ENCODE data around the gene TESK2.

GRCh38 chr1:45442272-45442671 is 48.7 kb downstream of the TESK2 start:
- TF ChIP-seq CTCF (IDR thresholded peaks at IDR 0.05): no peak
- TF ChIP-seq POLR2A (IDR thresholded peaks at IDR 0.05): no peak

Data from sigmoid colon (tissue), 3 donors.